GM18508 (cell line): ENCODE measurements around the gene RAPGEF3.

Source experiments
- ATAC-seq: cut with Tn5 transposase; IDR thresholded peaks from one replicate; pipeline ENCODE4 v1.9.1; 2021; ENCODE audit warnings: moderate number of reproducible peaks; ENCODE audit not compliant: insufficient read depth, unreplicated experiment

RAPGEF3 gene

DNA sequence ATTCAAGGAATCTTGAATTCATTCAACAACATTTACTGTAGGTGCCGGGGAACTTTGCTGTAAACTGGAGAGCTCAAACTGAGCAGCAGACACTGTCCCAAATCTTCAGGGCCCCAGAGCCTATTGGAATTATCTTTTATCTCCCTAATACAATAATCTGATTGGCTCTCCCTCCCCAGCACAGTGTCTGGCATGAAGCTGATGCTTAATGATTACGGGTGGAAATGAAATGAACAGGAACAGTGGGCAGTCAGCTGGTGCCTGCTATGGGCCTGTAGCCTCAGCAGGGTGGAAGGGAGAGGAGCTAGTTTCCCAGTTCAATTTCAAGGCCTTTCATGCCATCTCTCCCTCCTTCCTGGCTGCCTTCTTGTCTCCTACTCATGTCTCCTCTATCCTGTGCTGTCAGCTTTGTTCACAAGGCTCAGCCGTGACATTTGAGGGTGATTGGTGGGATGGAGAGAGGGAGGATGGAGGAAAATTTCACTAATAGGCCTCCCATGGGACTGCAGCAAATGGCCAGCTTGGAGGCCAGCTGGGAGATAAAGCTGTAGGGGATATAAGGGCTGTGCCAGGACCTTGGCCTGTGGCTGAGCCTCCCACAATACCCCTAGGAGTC lies 4.3 kb upstream of the RAPGEF3 start:
- no peak for ATAC-seq

- no peak for ATAC-seq
These were observed 171 bp downstream of the RAPGEF3 start for GRCh38 chr12:47758584-47758833.

GRCh38 chr12:47757840-47758583 lies 668 bp downstream of the RAPGEF3 start:
- no peak for ATAC-seq

GRCh38 chr12:47757364-47757839 lies 1.3 kb downstream of the RAPGEF3 start:
- no peak for ATAC-seq

DNA sequence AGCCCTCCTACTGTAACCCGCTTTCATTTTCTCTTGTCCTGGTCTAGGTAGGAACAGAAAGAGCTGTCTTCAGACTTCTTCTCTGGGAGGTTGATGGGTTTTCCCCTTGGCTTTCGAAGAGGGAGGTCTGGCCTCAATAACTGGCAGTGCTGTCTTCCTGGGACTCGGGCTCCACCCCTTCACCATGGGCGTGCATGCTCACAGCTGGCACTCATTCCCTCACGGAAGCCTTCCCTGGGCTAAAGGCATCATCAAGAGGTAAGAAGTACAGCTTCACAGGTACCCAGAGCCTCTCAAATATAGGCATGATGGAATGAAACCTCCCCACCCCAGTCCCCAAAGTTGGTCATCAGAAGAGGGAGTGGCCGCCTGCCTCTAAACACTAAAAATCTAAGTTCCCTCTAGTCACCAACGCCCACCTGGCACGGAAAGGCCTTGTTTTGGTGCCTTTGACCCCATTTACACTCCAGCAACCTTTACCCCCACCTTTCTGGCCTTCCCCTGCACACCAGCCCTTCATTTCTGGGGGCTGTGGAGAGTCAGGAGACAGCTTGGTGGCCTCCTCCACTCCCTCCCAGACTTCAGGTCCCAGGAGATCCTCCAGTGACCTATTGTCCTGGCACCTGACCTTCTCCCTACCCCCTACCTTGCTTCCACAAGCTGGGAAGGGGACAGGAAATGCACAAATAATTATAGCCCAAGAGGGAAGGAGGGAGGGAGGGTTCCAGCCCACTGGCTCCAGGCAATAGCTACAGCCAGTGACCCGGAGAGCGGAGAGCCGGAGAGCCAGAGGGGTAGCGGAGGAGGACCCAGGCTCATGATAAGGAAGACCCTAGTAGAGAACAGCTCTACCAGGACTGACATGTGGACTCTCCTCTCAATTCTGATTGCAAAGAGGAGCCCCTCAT lies 2.8 kb downstream of the RAPGEF3 start:
- peak; percentile 59 for ATAC-seq

DNA sequence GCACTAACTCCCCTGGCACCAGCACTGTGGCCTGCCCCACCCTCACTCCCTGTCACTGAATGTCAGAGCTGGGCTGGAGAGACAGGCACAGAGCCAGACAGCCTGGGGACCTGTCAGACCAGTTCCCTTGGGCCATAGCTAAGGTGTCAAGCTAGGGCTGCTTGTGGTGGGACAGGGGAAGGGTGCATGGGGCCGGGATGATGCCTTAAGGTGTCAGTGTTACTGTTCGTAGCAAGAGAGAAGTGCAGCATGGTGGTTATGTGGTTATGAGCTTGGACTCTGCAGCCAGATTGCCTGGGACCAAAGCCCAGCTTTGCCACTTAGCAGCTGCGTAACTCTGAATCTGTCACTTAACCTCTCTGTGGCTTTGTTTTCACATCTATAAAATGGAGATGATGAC lies 3.8 kb downstream of the RAPGEF3 start:
- ATAC-seq, result no peak

DNA sequence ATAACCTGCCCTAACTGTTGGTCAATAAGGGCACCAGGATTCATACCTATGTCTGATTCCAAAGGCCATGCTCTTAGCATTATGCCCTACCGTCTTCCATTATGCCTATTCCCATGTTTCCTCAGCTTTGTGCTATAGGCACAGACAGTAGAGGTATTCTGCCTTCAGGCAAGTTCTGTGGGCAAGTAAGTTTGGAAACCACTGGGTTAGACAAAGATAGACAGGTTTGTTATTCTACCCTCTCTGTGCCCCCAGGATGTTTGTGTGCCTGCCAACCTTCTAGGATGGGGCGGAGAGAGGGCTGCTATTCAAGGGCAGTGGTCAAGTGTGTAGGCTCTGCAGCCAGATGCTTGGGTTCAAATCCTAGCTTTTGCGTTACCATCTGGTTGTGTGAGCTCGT lies 4.6 kb downstream of the RAPGEF3 start:
- no peak for ATAC-seq

GRCh38 chr12:47753021-47754001 lies 5.4 kb downstream of the RAPGEF3 start:
- no peak for ATAC-seq

DNA sequence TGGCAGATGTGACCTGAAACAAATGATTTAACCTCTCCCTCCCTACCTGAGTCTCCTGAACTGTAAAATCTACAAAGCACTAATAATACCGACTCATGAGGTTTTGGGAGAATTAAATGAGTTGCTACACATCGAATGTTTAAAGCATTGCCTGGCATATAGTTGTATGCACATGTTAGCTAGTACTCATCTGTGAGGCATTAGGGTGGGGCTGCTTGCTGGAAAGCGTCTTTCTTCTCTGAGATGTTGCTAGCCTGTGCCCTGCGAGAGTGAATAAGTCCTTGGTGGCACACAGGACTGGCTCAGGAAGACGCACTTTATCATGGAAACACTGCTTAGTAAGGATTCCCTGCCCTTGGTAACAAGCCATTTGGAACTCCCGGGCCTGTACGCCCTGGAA lies 6.1 kb downstream of the RAPGEF3 start:
- ATAC-seq, result no peak

DNA sequence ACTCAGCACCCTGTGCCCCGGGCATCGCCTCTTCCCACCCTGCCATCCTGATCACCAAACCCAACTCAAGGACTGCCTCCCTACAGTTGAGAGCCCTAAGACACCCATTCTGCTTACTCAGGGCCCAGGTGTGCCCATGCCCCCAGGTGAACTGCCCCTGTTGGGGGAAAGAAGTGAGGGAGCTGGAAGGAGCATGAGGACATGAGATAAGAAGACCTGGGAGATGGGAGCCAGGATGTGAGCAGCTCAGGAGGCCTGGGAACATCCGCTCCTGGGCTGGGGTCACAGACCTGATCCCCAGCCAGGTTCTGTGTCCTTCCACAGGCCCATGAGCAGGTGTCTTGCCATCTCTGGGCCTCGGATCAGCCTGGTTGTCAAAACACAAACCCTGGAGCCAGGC lies 6.6 kb downstream of the RAPGEF3 start:
- no peak for ATAC-seq

DNA sequence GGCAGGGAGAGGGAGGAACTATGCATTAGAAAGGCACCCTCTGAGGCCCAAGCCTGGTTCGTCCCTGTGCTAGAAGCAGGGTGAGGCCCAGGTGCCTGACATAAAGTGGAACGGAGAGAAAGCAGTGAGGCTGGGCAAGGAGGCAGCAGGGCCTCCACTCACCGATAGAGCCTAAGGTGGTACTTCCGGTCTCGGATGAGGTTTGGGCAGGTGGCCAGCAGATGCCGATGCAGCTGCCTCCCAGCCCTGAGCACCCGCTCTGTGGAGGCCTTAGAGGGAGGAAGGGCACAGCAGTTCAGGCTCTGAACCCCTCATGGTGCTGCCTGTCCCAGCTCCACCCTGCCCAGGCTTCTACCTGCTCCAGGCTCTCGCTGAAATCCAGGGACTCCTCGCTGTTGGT lies 7.1 kb downstream of the RAPGEF3 start:
- no peak for ATAC-seq

DNA sequence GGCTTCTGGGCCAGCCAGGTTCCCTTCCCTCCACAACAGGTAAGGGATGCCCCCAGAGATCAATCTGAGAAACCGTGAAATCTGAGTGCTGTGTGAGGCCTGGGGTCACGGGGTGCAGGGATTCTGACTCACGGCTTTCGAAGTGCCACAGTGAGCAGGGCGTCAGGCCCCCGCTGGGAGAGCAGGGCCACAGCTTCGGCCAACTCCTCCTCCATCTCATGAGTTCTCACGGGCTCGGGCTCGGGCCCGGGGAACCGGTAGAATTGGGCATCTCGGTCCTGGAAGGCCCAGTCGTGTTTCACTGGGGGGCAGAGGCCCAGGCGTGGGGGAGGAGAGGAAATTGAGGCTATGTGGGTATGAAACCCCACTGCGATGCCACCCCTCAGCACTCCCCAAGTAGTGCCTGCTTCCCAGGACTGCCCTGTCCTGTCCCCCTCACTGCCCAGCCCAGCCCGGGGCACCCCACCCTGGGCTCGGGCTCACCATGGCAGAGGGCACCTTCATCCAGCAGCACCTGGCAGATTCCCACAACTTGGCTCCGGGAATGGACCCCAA lies 7.7 kb downstream of the RAPGEF3 start:
- no peak for ATAC-seq

DNA sequence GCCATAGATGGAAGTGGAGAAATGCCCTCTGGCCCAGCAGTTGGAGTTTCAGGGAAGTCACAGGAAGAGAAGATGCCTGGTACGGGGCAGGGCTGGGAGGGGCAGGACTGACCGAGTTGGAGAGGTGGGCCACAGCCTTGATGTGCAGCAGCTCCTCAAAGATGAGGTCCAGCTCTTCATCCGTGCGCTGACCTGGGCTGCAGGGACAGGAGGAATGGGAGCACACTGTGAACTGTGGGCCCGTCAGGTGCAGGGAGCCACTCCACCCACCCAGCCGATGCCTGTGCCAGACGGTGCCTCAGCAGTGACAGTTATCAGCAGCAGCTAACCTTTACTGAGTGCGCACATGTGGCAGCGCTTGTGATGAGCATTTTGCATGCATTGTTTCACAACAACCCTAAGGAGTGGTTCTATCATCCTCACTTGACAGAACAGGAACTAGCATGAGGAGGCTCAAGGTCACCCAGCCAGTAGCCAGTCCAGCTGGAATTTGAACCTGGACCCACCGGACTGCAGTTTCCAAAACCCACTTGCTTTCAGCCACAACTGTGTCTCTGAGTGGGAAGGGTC lies 8.4 kb downstream of the RAPGEF3 start:
- no peak for ATAC-seq

- no peak for ATAC-seq
These were observed 9.8 kb downstream of the RAPGEF3 start for GRCh38 chr12:47748899-47749298.

DNA sequence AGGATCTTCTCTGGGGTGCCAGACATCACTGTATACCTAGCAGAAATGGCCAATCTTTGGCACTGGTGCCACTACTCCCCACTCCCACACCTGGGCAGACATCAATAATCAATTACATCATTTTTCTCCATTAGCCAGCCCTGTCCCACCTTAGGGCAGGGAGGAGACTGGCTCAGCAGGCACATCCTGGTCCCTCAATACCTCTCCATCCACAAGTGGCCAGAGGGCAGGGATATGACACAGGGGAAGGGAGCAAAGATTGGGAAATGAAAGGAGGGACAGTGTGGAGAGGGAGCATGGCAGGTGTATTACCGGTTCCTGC lies 10.2 kb downstream of the RAPGEF3 start:
- ATAC-seq, result no peak

DNA sequence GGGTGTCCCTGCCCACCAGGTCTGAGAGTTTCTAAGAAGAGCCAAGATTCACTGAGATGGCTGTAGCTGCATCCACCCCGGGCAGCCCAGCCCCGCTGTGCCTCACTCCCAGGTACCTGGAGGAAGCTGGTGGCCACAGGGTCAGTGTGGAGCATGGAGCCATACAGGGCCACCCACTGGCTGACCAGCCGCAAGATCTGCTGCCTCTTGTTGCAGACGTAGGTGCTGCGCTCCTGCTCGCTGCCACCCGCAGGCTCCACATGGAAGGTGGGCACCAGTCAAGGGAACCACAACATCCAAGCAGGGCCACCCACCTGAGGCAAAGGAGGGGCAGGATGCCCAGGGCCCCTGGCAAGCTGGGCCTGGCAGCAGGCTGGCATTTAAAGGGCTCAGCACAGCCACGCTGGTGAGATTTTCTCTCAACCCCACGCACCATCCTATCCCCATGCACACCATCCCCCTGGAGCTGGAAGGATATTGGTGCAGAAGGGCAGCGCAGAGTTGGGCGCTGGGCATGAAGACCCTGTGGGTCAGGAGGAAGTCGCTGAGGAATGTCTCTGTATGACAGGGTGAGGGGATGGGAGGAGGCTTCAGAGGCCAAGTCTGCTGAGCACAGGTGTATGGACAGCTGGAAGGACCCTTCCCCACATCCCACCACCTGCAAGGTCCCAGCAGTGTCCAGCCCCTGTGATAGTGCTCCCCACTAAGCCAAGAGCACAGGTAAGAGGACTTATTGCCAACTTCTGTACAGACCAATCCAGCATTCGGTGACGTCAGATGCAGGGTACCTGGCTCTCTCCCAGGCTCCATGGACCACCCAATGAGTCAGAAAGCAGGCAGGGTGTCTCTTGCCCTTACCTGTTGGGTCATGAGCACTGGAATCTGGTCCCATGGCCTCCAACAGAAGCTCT lies 10.8 kb downstream of the RAPGEF3 start:
- ATAC-seq, result no peak

DNA sequence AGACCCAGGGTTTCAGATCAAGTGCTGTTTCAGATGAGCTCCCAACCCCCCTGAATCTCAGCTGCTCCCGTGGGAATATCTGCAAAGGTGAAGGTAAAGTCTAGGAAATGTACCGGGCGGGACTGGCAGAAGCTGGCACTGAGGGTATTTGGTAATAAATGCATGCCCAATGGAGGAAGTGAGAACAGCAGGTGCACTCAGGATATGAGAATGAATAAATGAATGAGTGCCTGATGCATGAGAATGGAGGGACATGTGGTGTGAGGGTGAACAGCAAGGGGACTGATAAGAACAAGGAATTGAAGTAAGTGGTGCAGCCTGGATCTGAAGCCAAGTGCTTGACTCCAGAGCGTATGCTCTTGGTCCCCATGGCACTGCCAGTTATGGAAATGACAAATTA lies 11.6 kb downstream of the RAPGEF3 start:
- ATAC-seq, result no peak

- ATAC-seq, result no peak
These were observed 12.2 kb downstream of the RAPGEF3 start for GRCh38 chr12:47746523-47746922.

DNA sequence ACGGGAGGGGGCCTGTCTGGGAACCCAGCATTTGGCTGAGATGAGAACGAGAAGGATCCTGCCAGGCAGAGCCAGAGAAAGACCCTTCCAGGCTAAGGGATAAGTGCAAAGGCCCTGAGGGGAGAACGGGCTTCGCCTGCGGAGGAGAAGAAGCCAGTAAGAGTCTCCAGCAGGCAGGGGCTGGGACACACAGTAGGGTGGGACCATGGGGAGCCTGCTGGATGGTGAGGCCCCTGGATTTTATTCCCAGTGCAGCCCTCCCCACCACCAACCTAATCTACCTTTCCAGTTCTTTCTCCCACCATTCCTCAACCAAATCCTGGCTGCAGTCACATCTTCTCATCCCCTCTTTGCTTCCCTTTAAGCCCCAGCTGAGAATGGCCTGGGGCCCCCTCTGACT lies 12.6 kb downstream of the RAPGEF3 start:
- ATAC-seq, result no peak
